GM12891 (cell line): Measurements from ENCODE around the gene RPUSD2.

ENCODE experiments used
- PAX5 ChIP-seq: IDR thresholded peaks from 2 replicates; pipeline ENCODE4 v1.6.1; 2011; ENCODE audit warnings: low read length, moderate library complexity, mild to moderate bottlenecking; ENCODE audit not compliant: insufficient read depth, severe bottlenecking
- POLR2A ChIP-seq: IDR thresholded peaks from 2 replicates; pipeline ENCODE4 v1.6.1; 2011; ENCODE audit warnings: low read depth, low read length, control low read depth
- POLR2AphosphoS5 ChIP-seq: IDR thresholded peaks from 2 replicates; pipeline ENCODE4 v1.6.1; 2011; ENCODE audit warnings: low read depth, low read length, control low read depth
- POU2F2 ChIP-seq: IDR thresholded peaks from 2 replicates; pipeline ENCODE4 v1.6.1; 2011; ENCODE audit warnings: low read depth, mild to moderate bottlenecking, control low read depth, low read length, moderate library complexity
- SPI1 ChIP-seq: IDR thresholded peaks from 2 replicates; pipeline ENCODE4 v1.6.1; 2011; ENCODE audit warnings: low read depth, low read length, control low read depth
- TAF1 ChIP-seq: IDR thresholded peaks from 2 replicates; pipeline ENCODE4 v1.6.1; 2011; ENCODE audit warnings: low read depth, low read length, control low read depth

DNA sequence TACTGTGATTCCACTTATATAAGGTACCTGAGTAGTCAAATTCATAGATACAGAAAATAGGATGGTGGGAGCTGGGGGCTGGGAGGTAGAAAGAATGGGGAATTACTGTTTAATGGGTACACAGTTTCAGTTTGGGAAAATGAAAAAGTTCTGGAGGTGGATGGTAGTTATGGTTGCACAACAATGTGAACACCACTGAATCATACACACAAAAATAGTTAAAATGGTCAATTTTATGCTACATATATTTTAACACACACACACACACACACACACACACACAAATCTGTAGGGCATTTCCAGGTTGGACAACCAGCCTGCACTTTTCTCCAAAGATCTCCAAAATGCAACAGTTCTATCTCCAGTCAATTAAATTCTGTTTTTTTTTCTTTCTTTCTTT, 5.7 kb upstream of the RPUSD2 start:
- TF ChIP-seq POLR2AphosphoS5, result no peak
- no peak for TF ChIP-seq POLR2A
- no peak for TF ChIP-seq SPI1
- TF ChIP-seq TAF1, result no peak
- TF ChIP-seq POU2F2, result no peak
- no peak for TF ChIP-seq PAX5
